OCI-LY3 (cell line): ENCODE measurements around the gene LOXHD1.

ENCODE experiments used
- H2AFZ ChIP-seq: fragments of 200-600, 300-600 bp; shearing (Covaris generic); 2 replicates; pipeline ENCODE4 v1.6.0; 2014; ENCODE audit warnings: antibody characterized with exemption, low read depth, low read length
- H3K27ac ChIP-seq: fragments of 200-600, 300-600 bp; sonication (generic); 2 replicates; pipeline ENCODE4 v1.5.1; 2014; ENCODE audit warnings: mild to moderate bottlenecking, low read length, moderate library complexity, mixed read lengths
- H3K27me3 ChIP-seq: fragments of 200-600, 300-600 bp; sonication (generic); 2 replicates; pipeline ENCODE4 v1.6.1; 2014; ENCODE audit warnings: low read depth, low read length, mixed read lengths
- H3K36me3 ChIP-seq: fragments of 200-600, 300-600 bp; sonication (generic); replicated peaks from 2 replicates; pipeline ENCODE3; 2014; ENCODE audit warnings: low read depth, low read length, mixed read lengths
- H3K4me1 ChIP-seq: fragments of 300-600, 200-600 bp; sonication (generic); 2 replicates; pipeline ENCODE4 v1.6.1; 2014; ENCODE audit warnings: low read length, mixed read lengths
- H3K4me2 ChIP-seq: fragments of 200-600, 300-600 bp; sonication (generic); 2 replicates; pipeline ENCODE4 v1.6.1; 2014; ENCODE audit warnings: low read length, mixed read lengths
- H3K4me3 ChIP-seq: fragments of 300-600, 200-600 bp; sonication (generic); 2 replicates; pipeline ENCODE4 v1.5.1; 2014; ENCODE audit warnings: antibody characterized with exemption, mild to moderate bottlenecking, low read length, moderate library complexity
- H3K79me2 ChIP-seq: fragments of 300-600, 200-600 bp; shearing (Covaris generic); 2 replicates; pipeline ENCODE4 v1.6.1; 2014; ENCODE audit warnings: mild to moderate bottlenecking, low read length, mixed read lengths
- H3K9ac ChIP-seq: fragments of 300-600, 200-600 bp; shearing (Covaris generic); 2 replicates; pipeline ENCODE4 v1.6.0; 2014; ENCODE audit warnings: mild to moderate bottlenecking, low read length, moderate library complexity
- H3K9me3 ChIP-seq: fragments of 200-600, 300-600 bp; shearing (Covaris generic); 2 replicates; pipeline ENCODE4 v1.6.1; 2014; ENCODE audit warnings: low read length, mixed read lengths; ENCODE audit not compliant: insufficient read depth
- H4K20me1 ChIP-seq: fragments of 200-600, 300-600 bp; sonication (generic); 2 replicates; pipeline ENCODE4 v1.6.1; 2016; ENCODE audit warnings: low read length, mixed read lengths; ENCODE audit not compliant: insufficient read depth
- EZH2phosphoT487 ChIP-seq: fragments of 200-600 bp; shearing (Covaris generic); IDR thresholded peaks from 2 replicates; pipeline ENCODE4 v1.6.1; 2018; ENCODE audit warnings: antibody characterized with exemption, mixed run types, low read depth
- TF ChIP-seq, protein P1 (sequence below): fragments of 200-600, 300-600 bp; sonication (generic); IDR thresholded peaks from 2 replicates; pipeline ENCODE4 v1.5.1; 2014; ENCODE audit warnings: antibody characterized with exemption, low read length, low read depth

The LOXHD1 gene

DNA sequence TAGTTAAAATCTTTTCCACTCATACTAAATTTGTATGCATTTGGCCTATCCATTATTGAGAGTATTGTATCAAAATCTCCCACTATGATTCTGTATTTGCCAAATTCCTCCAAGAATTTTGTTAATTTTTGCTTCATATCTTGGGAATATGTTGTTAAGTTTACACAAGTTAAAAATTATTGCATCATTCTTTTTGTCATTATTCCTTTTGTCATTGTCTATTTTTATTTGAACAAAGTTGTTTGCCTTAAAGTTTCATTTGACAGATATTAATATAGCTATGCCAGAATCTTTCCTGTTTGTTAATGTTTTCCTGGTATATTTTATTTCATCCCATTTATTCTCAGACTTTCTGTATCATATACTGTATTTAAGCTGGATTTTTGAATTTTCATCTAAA, 41.3 kb downstream of the LOXHD1 start:
- Histone ChIP-seq H3K9ac (no peak overlapping the region), H3K4me1 (no peaks in the 10 kb centered on the region), H4K20me1 (no peaks in the 10 kb centered on the region), H3K79me2 (no peaks in the 10 kb centered on the region), H3K4me3 (no peak overlapping the region), H3K4me2 (no peak overlapping the region), H3K27ac (no peak overlapping the region), H3K9me3 (no peaks in the 10 kb centered on the region), H3K27me3 (peaks cover 64% of the 10 kb centered on the region), H2AFZ (no peak overlapping the region), H3K36me3 (no peaks in the 10 kb centered on the region)
- no peak for TF ChIP-seq EZH2phosphoT487
- TF ChIP-seq, protein P1, sequence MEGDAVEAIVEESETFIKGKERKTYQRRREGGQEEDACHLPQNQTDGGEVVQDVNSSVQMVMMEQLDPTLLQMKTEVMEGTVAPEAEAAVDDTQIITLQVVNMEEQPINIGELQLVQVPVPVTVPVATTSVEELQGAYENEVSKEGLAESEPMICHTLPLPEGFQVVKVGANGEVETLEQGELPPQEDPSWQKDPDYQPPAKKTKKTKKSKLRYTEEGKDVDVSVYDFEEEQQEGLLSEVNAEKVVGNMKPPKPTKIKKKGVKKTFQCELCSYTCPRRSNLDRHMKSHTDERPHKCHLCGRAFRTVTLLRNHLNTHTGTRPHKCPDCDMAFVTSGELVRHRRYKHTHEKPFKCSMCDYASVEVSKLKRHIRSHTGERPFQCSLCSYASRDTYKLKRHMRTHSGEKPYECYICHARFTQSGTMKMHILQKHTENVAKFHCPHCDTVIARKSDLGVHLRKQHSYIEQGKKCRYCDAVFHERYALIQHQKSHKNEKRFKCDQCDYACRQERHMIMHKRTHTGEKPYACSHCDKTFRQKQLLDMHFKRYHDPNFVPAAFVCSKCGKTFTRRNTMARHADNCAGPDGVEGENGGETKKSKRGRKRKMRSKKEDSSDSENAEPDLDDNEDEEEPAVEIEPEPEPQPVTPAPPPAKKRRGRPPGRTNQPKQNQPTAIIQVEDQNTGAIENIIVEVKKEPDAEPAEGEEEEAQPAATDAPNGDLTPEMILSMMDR = no peak

DNA sequence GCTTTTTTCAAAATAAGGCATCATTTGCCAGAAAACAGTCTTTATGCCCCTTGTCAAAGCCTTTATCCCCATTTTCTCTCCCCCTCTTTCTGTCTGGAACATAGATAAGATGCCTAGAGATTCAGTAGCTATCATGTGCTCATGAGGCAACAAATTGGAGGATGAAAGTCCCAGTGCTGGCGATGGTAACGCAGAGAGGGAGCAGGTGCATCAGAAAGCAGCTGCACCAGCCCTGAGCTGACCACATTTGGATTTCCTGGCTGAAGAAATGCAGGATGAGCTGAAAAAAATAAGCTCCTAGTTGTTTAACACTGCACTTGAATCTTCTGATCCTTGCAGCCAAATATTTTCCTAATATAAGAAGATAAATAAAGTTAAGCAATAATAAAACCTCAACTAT, 48.0 kb downstream of the LOXHD1 start:
- no peak overlapping the region for H3K4me3 ChIP-seq
- H3K36me3 ChIP-seq = no peaks in the 10 kb centered on the region

DNA sequence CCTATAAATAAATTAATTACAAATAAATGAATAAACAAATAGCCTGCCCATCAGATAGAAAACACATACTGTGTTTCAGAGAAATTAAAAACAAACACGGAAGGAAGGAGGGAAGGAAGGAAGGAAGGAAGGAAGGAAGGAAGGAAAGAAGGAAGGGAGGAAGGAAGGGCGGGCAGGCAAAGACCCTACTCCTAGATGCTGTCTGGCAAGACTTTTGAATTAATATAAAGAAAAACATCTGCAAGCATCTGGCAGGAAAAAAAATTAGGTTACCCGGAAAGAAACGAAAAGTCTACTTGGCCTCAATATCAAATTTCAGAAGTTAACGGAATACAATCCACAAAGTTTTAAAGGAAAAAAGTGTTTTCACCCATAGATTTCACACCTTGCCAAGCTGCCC, 49.1 kb downstream of the LOXHD1 start:
- H3K36me3 ChIP-seq = no peaks in the 10 kb centered on the region
- H3K4me1 ChIP-seq = no peaks in the 10 kb centered on the region
- H3K27me3 ChIP-seq = peaks cover 75% of the 10 kb centered on the region
- TF ChIP-seq EZH2phosphoT487 = no peak
- TF ChIP-seq, protein P1 = no peak
- H3K9me3 ChIP-seq = no peaks in the 10 kb centered on the region
- H3K4me2 ChIP-seq = no peak overlapping the region
- no peak overlapping the region for H2AFZ ChIP-seq
- H3K9ac ChIP-seq = no peak overlapping the region
- H3K79me2 ChIP-seq = no peaks in the 10 kb centered on the region
- no peaks in the 10 kb centered on the region for H4K20me1 ChIP-seq
- no peak overlapping the region for H3K27ac ChIP-seq
- no peak overlapping the region for H3K4me3 ChIP-seq

More for the DNA sequence above, 48.0 kb downstream of the LOXHD1 start:
- no peak overlapping the region for H3K9ac ChIP-seq
- no peak overlapping the region for H2AFZ ChIP-seq
- H3K9me3 ChIP-seq = no peaks in the 10 kb centered on the region
- no peaks in the 10 kb centered on the region for H3K79me2 ChIP-seq
- no peak overlapping the region for H3K4me2 ChIP-seq
- H3K27ac ChIP-seq = no peak overlapping the region
- H3K4me1 ChIP-seq = no peaks in the 10 kb centered on the region
- TF ChIP-seq, protein P1 = no peak
- no peak for TF ChIP-seq EZH2phosphoT487
- peaks cover 67% of the 10 kb centered on the region for H3K27me3 ChIP-seq
- no peaks in the 10 kb centered on the region for H4K20me1 ChIP-seq

DNA sequence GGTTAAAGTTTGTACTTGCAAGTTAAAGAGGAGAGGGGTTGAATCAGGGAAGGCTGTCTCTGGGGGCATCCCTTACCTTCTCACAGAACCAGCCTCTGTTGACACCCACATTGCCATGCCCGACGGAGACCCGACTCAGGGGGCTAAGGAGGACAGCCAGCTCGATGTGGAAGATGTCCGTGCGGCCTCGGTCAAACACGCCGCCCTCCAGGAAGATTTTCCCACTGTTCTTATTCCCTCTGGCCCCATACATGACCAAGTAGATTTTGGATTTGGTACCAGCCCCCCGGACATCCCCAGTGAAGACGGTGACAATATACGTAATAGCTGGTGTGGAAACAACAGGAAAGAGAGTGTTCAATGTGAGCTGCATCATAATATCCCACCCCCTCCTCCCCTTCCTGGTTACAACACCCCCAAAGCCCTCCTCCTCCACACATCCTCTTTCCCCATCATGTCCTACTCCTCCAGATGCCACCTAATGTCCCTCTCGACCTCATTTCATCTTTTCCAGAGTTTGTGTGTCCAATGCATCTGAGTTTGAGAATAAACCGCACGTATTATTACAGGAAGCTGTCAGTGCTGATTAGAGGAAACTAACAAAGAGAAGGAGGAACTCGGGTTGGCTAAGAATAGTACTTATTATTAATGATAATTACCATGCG, 55.7 kb downstream of the LOXHD1 start:
- no peaks in the 10 kb centered on the region for H4K20me1 ChIP-seq
- H3K9ac ChIP-seq = no peak overlapping the region
- no peak overlapping the region for H3K4me2 ChIP-seq
- H3K4me1 ChIP-seq = no peaks in the 10 kb centered on the region
- H3K36me3 ChIP-seq = no peaks in the 10 kb centered on the region
- peaks cover 45% of the 10 kb centered on the region for H3K27me3 ChIP-seq
- H3K9me3 ChIP-seq = no peaks in the 10 kb centered on the region
- H3K79me2 ChIP-seq = no peaks in the 10 kb centered on the region
- no peak overlapping the region for H3K27ac ChIP-seq
- TF ChIP-seq EZH2phosphoT487 = no peak
- TF ChIP-seq, protein P1 = no peak
- no peak overlapping the region for H3K4me3 ChIP-seq
- H2AFZ ChIP-seq = no peak overlapping the region
